NCI-H345 treated with DMSO at 0.1 percent for 48 hours (cell line): Measurements from ENCODE around the gene CIRBP.

ENCODE experiments used
- DNase-seq: peaks from one replicate; lab custom pipeline; 2025; ENCODE audit not compliant: unreplicated experiment; lab: John Stamatoyannopoulos, UW

Gene CIRBP

GRCh38 chr19:1278713-1279660, 9.9 kb downstream of the CIRBP start:
- no peak for DNase-seq

- peak; percentile 43 for DNase-seq
Observed at GRCh38 chr19:1279782-1280341, 10.7 kb downstream of the CIRBP start.

- DNase-seq = no peak
Observed at GRCh38 chr19:1280636-1281568, 11.8 kb downstream of the CIRBP start.

- no peak for DNase-seq
Observed at GRCh38 chr19:1281569-1282287, 12.6 kb downstream of the CIRBP start.

- DNase-seq = no peak
Observed at GRCh38 chr19:1282588-1283206, 13.6 kb downstream of the CIRBP start.

- no peak for DNase-seq
Observed at GRCh38 chr19:1283207-1283916, 14.2 kb downstream of the CIRBP start.

GRCh38 chr19:1283917-1284292, 14.8 kb downstream of the CIRBP start:
- no peak for DNase-seq

GRCh38 chr19:1284293-1284978, 15.3 kb downstream of the CIRBP start:
- DNase-seq = no peak

- DNase-seq = no peak
Observed at GRCh38 chr19:1284979-1285736, 16.0 kb downstream of the CIRBP start.

GRCh38 chr19:1285737-1286360, 16.7 kb downstream of the CIRBP start, which contains the start of gene EFNA2:
Gene EFNA2, plus strand, starts transcription at chr19:1285873. Its CDS starts 296 bp downstream, at chr19:1286169.
- no peak for DNase-seq

GRCh38 chr19:1286487-1287353, 17.6 kb downstream of the CIRBP start:
- DNase-seq = no peak

- no peak for DNase-seq
Observed at GRCh38 chr19:1287354-1288225, 18.5 kb downstream of the CIRBP start.

GRCh38 chr19:1288226-1288612, 19.1 kb downstream of the CIRBP start:
- no peak for DNase-seq

GRCh38 chr19:1288833-1289685, 19.9 kb downstream of the CIRBP start:
- no peak for DNase-seq

- no peak for DNase-seq
Observed at GRCh38 chr19:1289686-1290025, 20.5 kb downstream of the CIRBP start.
